Activated naive CD4-positive, alpha-beta T cell treated with anti-CD3 and anti-CD28 coated beads, Interleukin-2, amount 50 U/mL, for 72 hours (primary cell): ENCODE results near the gene DRP2. TPM values are rescaled to one million over a fixed set of nuclear protein-coding genes. Genes with fewer than 3 reads are reported as not detected.
A peak's percentile ranks its signal among the peaks of the same experiment; 100 is the strongest.

Experiments
- ATAC-seq, 2 donors: fragments of 150-1000 bp; cut with Tn5 transposase; 2 replicates each; pipeline ENCODE4 v1.10.0; 2021; ENCODE audit warnings: mild to moderate bottlenecking in 2 of 2, moderate library complexity in 2 of 2
- DNase-seq, 2 donors: peaks; one replicate each; pipeline ENCODE4 v3.0.0; 2021 to 2022; ENCODE audit warnings: low spot score in 2 of 2
- H3K27ac Mint-ChIP-seq, 2 donors: one replicate each; pipeline ENCODE4 v1.8.0; 2022; ENCODE audit warnings: mild to moderate bottlenecking in 2 of 2, mixed read lengths in 2 of 2
- H3K36me3 Mint-ChIP-seq, 2 donors: one replicate each; pipeline ENCODE4 v1.8.0; 2022; ENCODE audit warnings: mixed read lengths in 2 of 2
- H3K9me3 Mint-ChIP-seq, 2 donors: one replicate each; pipeline ENCODE4 v1.8.0; 2022; ENCODE audit warnings: mixed read lengths in 2 of 2
- total RNA-seq, 2 donors: library from RNA; stranded (reverse); gene quantifications; one replicate each; pipeline ENCODE4 v1.2.3, GENCODE V29; 2022

The DRP2 gene
- total RNA-seq, 2 donors from 2014 or later, result 1.1 to 1.5 TPM

GRCh38 chrX:101223226-101223625, 3.6 kb downstream of the DRP2 start:
- Mint-ChIP-seq H3K27ac (peak overlapping the region in 1 of 2 donors; percentile 3), H3K36me3 (no peaks in the 10 kb centered on the region), H3K9me3 (no peaks in the 10 kb centered on the region)
- ATAC-seq (peak in 1 of 2 donors; percentile 53), DNase-seq (no peak)

GRCh38 chrX:101229170-101229569, 9.6 kb downstream of the DRP2 start:
- no peak for DNase-seq
- Mint-ChIP-seq H3K36me3 (no peaks in the 10 kb centered on the region), H3K9me3 (no peaks in the 10 kb centered on the region), H3K27ac (no peak overlapping the region)
- ATAC-seq, result peak; percentile 34 to 91

GRCh38 chrX:101230636-101231035, 11.1 kb downstream of the DRP2 start:
- Mint-ChIP-seq H3K27ac (no peak overlapping the region), H3K36me3 (no peaks in the 10 kb centered on the region), H3K9me3 (no peaks in the 10 kb centered on the region)
- ATAC-seq (no peak), DNase-seq (no peak)

GRCh38 chrX:101231080-101231479, 11.5 kb downstream of the DRP2 start:
- H3K36me3 Mint-ChIP-seq, result no peaks in the 10 kb centered on the region
- no peak overlapping the region for H3K27ac Mint-ChIP-seq
- no peaks in the 10 kb centered on the region for H3K9me3 Mint-ChIP-seq
- ATAC-seq (no peak), DNase-seq (no peak)

GRCh38 chrX:101232316-101232715, 12.7 kb downstream of the DRP2 start:
- Mint-ChIP-seq H3K36me3 (no peaks in the 10 kb centered on the region), H3K9me3 (no peaks in the 10 kb centered on the region), H3K27ac (no peak overlapping the region)
- DNase-seq (no peak), ATAC-seq (no peak)

GRCh38 chrX:101237041-101237440, 17.5 kb downstream of the DRP2 start:
- DNase-seq (no peak), ATAC-seq (no peak)
- Mint-ChIP-seq H3K36me3 (no peaks in the 10 kb centered on the region), H3K9me3 (no peaks in the 10 kb centered on the region), H3K27ac (no peak overlapping the region)

- ATAC-seq, result no peak
- Mint-ChIP-seq H3K9me3 (no peaks in the 10 kb centered on the region), H3K27ac (no peak overlapping the region), H3K36me3 (no peaks in the 10 kb centered on the region)
- no peak for DNase-seq
These were observed 21.9 kb downstream of the DRP2 start for GRCh38 chrX:101241531-101241930.

GRCh38 chrX:101252634-101253033, 33.0 kb downstream of the DRP2 start:
- ATAC-seq (no peak), DNase-seq (no peak)
- Mint-ChIP-seq H3K36me3 (no peaks in the 10 kb centered on the region), H3K9me3 (no peaks in the 10 kb centered on the region), H3K27ac (no peak overlapping the region)

- no peaks in the 10 kb centered on the region for H3K36me3 Mint-ChIP-seq
- H3K27ac Mint-ChIP-seq, result no peak overlapping the region
- ATAC-seq, result peak in 1 of 2 donors; percentile 43
- DNase-seq, result no peak
- H3K9me3 Mint-ChIP-seq, result no peaks in the 10 kb centered on the region
These were observed 38.1 kb downstream of the DRP2 start for GRCh38 chrX:101257448-101258258.

- no peak overlapping the region for H3K27ac Mint-ChIP-seq
- ATAC-seq (no peak), DNase-seq (no peak)
- H3K36me3 Mint-ChIP-seq, result no peaks in the 10 kb centered on the region
- H3K9me3 Mint-ChIP-seq, result no peaks in the 10 kb centered on the region
These were observed 38.6 kb downstream of the DRP2 start for GRCh38 chrX:101258259-101258581.

- H3K27ac Mint-ChIP-seq, result no peak overlapping the region
- H3K36me3 Mint-ChIP-seq, result no peaks in the 10 kb centered on the region
- ATAC-seq (no peak), DNase-seq (no peak)
- no peaks in the 10 kb centered on the region for H3K9me3 Mint-ChIP-seq
These were observed 40.8 kb downstream of the DRP2 start for GRCh38 chrX:101260435-101260834.

GRCh38 chrX:101262590-101262989, 43.0 kb downstream of the DRP2 start:
- Mint-ChIP-seq H3K27ac (no peak overlapping the region), H3K9me3 (no peaks in the 10 kb centered on the region), H3K36me3 (no peaks in the 10 kb centered on the region)
- ATAC-seq, result no peak
- no peak for DNase-seq

GRCh38 chrX:101263766-101264165, 44.2 kb downstream of the DRP2 start:
- no peaks in the 10 kb centered on the region for H3K36me3 Mint-ChIP-seq
- H3K9me3 Mint-ChIP-seq, result no peaks in the 10 kb centered on the region
- DNase-seq (no peak), ATAC-seq (no peak)
- H3K27ac Mint-ChIP-seq, result no peak overlapping the region

GRCh38 chrX:101265869-101266428, 46.4 kb downstream of the DRP2 start:
- DNase-seq (no peak), ATAC-seq (no peak)
- Mint-ChIP-seq H3K9me3 (no peaks in the 10 kb centered on the region), H3K27ac (no peak overlapping the region), H3K36me3 (no peaks in the 10 kb centered on the region)

- no peaks in the 10 kb centered on the region for H3K9me3 Mint-ChIP-seq
- no peak overlapping the region for H3K27ac Mint-ChIP-seq
- DNase-seq (no peak), ATAC-seq (no peak)
- H3K36me3 Mint-ChIP-seq, result no peaks in the 10 kb centered on the region
These were observed 54.6 kb downstream of the DRP2 start for GRCh38 chrX:101274198-101274597.

- Mint-ChIP-seq H3K9me3 (no peaks in the 10 kb centered on the region), H3K36me3 (no peaks in the 10 kb centered on the region), H3K27ac (no peak overlapping the region)
- no peak for DNase-seq
- no peak for ATAC-seq
These were observed 56.7 kb downstream of the DRP2 start for GRCh38 chrX:101276238-101276637.

GRCh38 chrX:101287402-101287801, 67.8 kb downstream of the DRP2 start:
- peak in 1 of 2 donors; percentile 19 for DNase-seq
- no peaks in the 10 kb centered on the region for H3K36me3 Mint-ChIP-seq
- ATAC-seq, result peak in 1 of 2 donors; percentile 40

GRCh38 chrX:101290957-101291603, 71.5 kb downstream of the DRP2 start, which contains the start of gene TAF7L:
TAF7L (minus strand) TSS chrX:101291334; CDS start chrX:101287543, 3,791 bp downstream.
- Mint-ChIP-seq H3K36me3 (no peaks in the 10 kb centered on the region), H3K27ac (no peak within 1 kb of the TSS), H3K9me3 (no peaks in the 10 kb centered on the region)
- DNase-seq (no peak), ATAC-seq (no peak)

More at GRCh38 chrX:101287402-101287801, 67.8 kb downstream of the DRP2 start:
- Mint-ChIP-seq H3K27ac (no peak overlapping the region), H3K9me3 (no peaks in the 10 kb centered on the region)
